Cardiac fibroblast (primary cell): Measurements from ENCODE around the gene FKBP2.

Source experiments
- DNase-seq, 2 donors: peaks; one replicate each; pipeline versions ENCODE4 v3.0.0 to v3.0.0-alpha.2; 2010; ENCODE audit warnings: low read depth in 2 of 2
- H3K4me3 ChIP-seq, 2 donors: replicated peaks in 1 of 2; 1 replicate in 1 of 2; 2 replicates in 1 of 2; pipeline ENCODE4 v1.5.1; 2011; ENCODE audit warnings: low read depth in 2 of 2, low read length in 2 of 2, mild to moderate bottlenecking in 2 of 2, moderate library complexity in 1 of 2
- CTCF ChIP-seq: IDR thresholded peaks from one replicate; pipeline ENCODE4 v1.5.1; 2011; ENCODE audit warnings: low read depth, mild to moderate bottlenecking, low read length, inconsistent platforms

Gene FKBP2

DNA sequence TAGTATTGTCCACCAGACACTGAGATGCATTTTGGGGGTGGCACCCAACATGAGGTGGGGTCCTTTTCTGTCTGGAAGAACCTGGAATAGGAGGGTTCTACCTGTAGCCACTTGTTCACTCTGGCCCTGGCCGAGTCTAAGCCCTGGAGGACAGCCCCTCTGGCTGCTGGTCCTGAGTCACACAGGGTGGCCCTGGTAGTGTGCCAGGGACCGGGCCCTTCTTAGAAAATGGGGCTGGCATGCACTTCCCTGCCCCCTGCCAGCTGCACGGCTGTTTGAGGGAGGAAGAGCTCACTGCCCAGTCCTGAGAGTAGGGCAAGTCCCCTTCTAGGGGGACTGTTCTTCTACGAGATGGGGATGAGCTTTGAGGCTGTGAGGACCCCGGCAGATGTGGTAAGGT is 12.6 kb downstream of the FKBP2 start:
- DNase-seq: no peak
- TF ChIP-seq CTCF: no peak
- no peak overlapping the region for H3K4me3 ChIP-seq

- no peak overlapping the region for H3K4me3 ChIP-seq
- DNase-seq: no peak
- no peak for TF ChIP-seq CTCF
Measured at GRCh38 chr11:64254326-64254725, 13.4 kb downstream of the FKBP2 start.

DNA sequence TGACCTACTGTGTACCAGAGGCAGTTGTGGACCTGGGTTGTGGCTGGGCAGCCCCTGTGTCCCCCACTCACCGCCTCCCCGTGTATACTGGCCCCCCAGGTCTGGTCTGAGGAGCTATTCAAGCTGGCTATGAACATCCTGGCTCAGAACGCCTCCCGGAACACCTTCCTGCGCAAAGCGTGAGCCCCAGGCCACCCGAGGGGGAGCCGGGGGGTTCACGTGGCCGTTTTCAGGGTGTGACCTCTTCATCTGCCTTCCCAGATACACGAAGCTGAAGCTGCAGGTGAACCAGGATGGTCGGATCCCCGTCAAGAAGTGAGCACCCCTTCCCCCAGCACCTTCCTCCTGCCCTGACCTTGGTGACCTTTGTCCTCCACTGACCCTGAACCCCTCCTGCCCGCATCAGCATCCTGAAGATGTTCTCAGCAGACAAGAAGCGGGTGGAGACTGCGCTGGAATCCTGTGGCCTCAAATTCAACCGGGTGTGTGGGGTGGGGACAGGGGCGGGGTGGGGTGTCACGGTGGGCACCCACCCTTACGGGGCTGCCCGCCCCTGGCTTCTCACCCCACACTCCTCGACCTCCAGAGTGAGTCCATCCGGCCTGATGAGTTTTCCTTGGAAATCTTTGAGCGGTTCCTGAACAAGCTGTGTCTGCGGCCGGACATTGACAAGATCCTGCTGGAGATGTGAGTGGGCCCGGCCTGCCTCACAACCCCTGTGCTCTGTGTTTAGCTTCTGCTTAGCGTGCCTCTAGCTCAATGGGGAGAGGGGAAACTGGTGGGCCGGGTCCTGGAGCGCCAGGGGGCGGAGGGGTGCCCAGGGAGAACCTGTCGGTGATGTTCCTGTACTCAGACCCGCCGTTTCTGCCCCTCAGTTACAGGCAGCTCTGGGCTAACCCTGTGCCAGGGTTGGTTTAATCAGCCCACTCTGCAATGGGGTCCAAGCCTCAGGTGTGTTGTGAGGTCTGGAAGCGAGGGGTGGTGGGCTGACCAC is 14.5 kb downstream of the FKBP2 start:
- no peak for DNase-seq
- H3K4me3 ChIP-seq: no peak overlapping the region
- no peak for TF ChIP-seq CTCF

DNA sequence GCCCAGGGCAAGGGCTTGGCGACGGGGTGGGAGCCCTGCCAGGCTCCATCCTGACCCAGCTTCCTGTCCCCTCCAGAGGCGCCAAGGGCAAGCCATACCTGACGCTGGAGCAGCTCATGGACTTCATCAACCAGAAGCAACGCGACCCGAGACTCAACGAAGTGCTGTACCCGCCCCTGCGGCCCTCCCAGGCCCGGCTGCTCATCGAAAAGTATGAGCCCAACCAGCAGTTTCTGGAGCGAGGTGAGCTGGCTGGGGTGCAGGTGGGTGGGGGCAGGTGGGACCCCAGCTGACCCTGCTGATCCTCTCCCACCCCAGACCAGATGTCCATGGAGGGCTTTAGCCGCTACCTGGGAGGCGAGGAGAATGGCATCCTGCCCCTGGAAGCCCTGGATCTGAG is 15.4 kb downstream of the FKBP2 start:
- no peak overlapping the region for H3K4me3 ChIP-seq
- no peak for DNase-seq
- no peak for TF ChIP-seq CTCF

GRCh38 chr11:64258356-64258755 is 17.5 kb downstream of the FKBP2 start:
- no peak for DNase-seq
- no peak overlapping the region for H3K4me3 ChIP-seq
- no peak for TF ChIP-seq CTCF

- no peak overlapping the region for H3K4me3 ChIP-seq
- no peak for TF ChIP-seq CTCF
- no peak for DNase-seq
Measured at GRCh38 chr11:64258946-64259532, 18.1 kb downstream of the FKBP2 start.
